Endothelial cell of umbilical vein (primary cell): Measurements from ENCODE around the gene SH3GLB2.

Source experiments
- CTCF ChIP-seq, 2 donors: IDR thresholded peaks; 1 replicate in 1 of 2; 2 replicates in 1 of 2; pipeline ENCODE4 v1.5.1; 2011; ENCODE audit warnings: low read length in 2 of 2, mild to moderate bottlenecking in 2 of 2, moderate library complexity in 2 of 2, control low read depth in 1 of 2, inconsistent platforms in 1 of 2, low read depth in 1 of 2; ENCODE audit not compliant: insufficient read depth in 1 of 2; ENCODE audit errors: extremely low read depth in 1 of 2
- EZH2 ChIP-seq: IDR thresholded peaks from 2 replicates; pipeline ENCODE4 v1.6.1; 2012; ENCODE audit warnings: borderline replicate concordance, low read depth, mild to moderate bottlenecking, moderate library complexity, low read length, inconsistent platforms; ENCODE audit not compliant: severe bottlenecking
- FOS ChIP-seq: IDR thresholded peaks from 2 replicates; pipeline ENCODE4 v1.6.1; 2011; ENCODE audit warnings: mild to moderate bottlenecking, low read length, moderate library complexity, borderline replicate concordance; ENCODE audit not compliant: insufficient read depth
- GATA2 ChIP-seq: IDR thresholded peaks from 2 replicates; pipeline ENCODE4 v1.7.0; 2011; ENCODE audit warnings: low read depth, mild to moderate bottlenecking, moderate library complexity, mixed read lengths, low read length; ENCODE audit not compliant: insufficient read length, insufficient read depth
- JUN ChIP-seq: IDR thresholded peaks from 2 replicates; pipeline ENCODE4 v1.6.1; 2011; ENCODE audit warnings: borderline replicate concordance, low read depth; ENCODE audit not compliant: insufficient read length, insufficient read depth
- MAX ChIP-seq: IDR thresholded peaks from 2 replicates; pipeline ENCODE4 v1.6.1; 2011; ENCODE audit not compliant: insufficient read depth, insufficient read length
- MYC ChIP-seq: IDR thresholded peaks from one replicate; pipeline ENCODE4 v1.6.1; 2011; ENCODE audit warnings: mild to moderate bottlenecking, low read depth, low read length
- POLR2A ChIP-seq: IDR thresholded peaks from 2 replicates; pipeline ENCODE4 v1.6.1; 2012; ENCODE audit warnings: low read depth, mild to moderate bottlenecking, control low read depth, low read length
- POLR2AphosphoS5 ChIP-seq: IDR thresholded peaks from 2 replicates; pipeline ENCODE4 v1.6.1; 2012; ENCODE audit warnings: low read depth, mild to moderate bottlenecking, control low read depth, low read length, moderate library complexity; ENCODE audit not compliant: insufficient read depth

GRCh38 chr9:129036241-129036922 is 8.3 kb upstream of the SH3GLB2 start, which contains the start of gene MIGA2:
- TF ChIP-seq POLR2A (peak; percentile 93), CTCF (IDR thresholded peaks at IDR 0.05; ENCODE audit: extremely low read depth in 1 of 2, insufficient read depth in 1 of 2, low read depth in 1 of 2, low read length in 2 of 2) (no peak), MYC (no peak), EZH2 (no peak), MAX (peak; percentile 74), POLR2AphosphoS5 (peak; percentile 94), GATA2 (no peak), JUN (no peak), FOS (no peak)
